HG02885 (cell line): Measurements from ENCODE around the gene RUNX1.
"Not testable (repeated sequence)": the region's sequence is repeated elsewhere in the genome, so short reads cannot be mapped to it uniquely, and the experiment has no call there.

ENCODE experiments used
- ATAC-seq: cut with Tn5 transposase; IDR thresholded peaks from one replicate; pipeline ENCODE4 v1.9.1; 2021; ENCODE audit warnings: mild to moderate bottlenecking; ENCODE audit not compliant: unreplicated experiment, poor library complexity

RUNX1 gene

GRCh38 chr21:34980423-34981115 is 68.5 kb downstream of the RUNX1 start:
- no peak for ATAC-seq

- no peak for ATAC-seq
These were observed 69.7 kb downstream of the RUNX1 start for GRCh38 chr21:34979383-34979782.

GRCh38 chr21:34977333-34977732 is 71.8 kb downstream of the RUNX1 start:
- ATAC-seq = no peak

- peak; percentile 80 for ATAC-seq
These were observed 74.7 kb downstream of the RUNX1 start for GRCh38 chr21:34974162-34974981.

- ATAC-seq = no peak
These were observed 75.4 kb downstream of the RUNX1 start for GRCh38 chr21:34973685-34974084.

GRCh38 chr21:34971656-34972055 is 77.4 kb downstream of the RUNX1 start:
- ATAC-seq = no peak

- no peak for ATAC-seq
These were observed 78.5 kb downstream of the RUNX1 start for GRCh38 chr21:34970566-34970965.

GRCh38 chr21:34970167-34970500 is 79.0 kb downstream of the RUNX1 start:
- no peak for ATAC-seq

- ATAC-seq = no peak
These were observed 79.5 kb downstream of the RUNX1 start for GRCh38 chr21:34969423-34970166.

- peak; percentile 51 for ATAC-seq
These were observed 80.4 kb downstream of the RUNX1 start for GRCh38 chr21:34968414-34969333.

- peak; percentile 42 for ATAC-seq
These were observed 81.4 kb downstream of the RUNX1 start for GRCh38 chr21:34967509-34968289.

GRCh38 chr21:34966881-34967280 is 82.2 kb downstream of the RUNX1 start:
- ATAC-seq = not testable (repeated sequence)

- ATAC-seq = no peak
These were observed 83.6 kb downstream of the RUNX1 start for GRCh38 chr21:34965200-34966174.

- no peak for ATAC-seq
These were observed 86.4 kb downstream of the RUNX1 start for GRCh38 chr21:34962586-34963222.

- ATAC-seq = no peak
These were observed 87.0 kb downstream of the RUNX1 start for GRCh38 chr21:34962136-34962535.

- no peak for ATAC-seq
These were observed 88.4 kb downstream of the RUNX1 start for GRCh38 chr21:34960687-34961086.

GRCh38 chr21:34959607-34960006 is 89.5 kb downstream of the RUNX1 start:
- no peak for ATAC-seq

GRCh38 chr21:34958040-34958439 is 91.1 kb downstream of the RUNX1 start:
- no peak for ATAC-seq
